HepG2 (cell line): ENCODE results near the gene ABCC3. TPM values are rescaled to one million over a fixed set of nuclear protein-coding genes. Genes with fewer than 3 reads are reported as not detected.

Source experiments
- CCDC6 ChIP-seq: sonication (generic); formaldehyde crosslinking; IDR thresholded peaks from 2 replicates; pipeline ENCODE4 v1.8.1; 2022; ENCODE audit warnings: mild to moderate bottlenecking, missing genetic modification reagents, moderate library complexity
- FOXO1 ChIP-seq: sonication (generic); formaldehyde crosslinking; IDR thresholded peaks from 2 replicates; pipeline ENCODE4 v1.4.0; 2020; ENCODE audit warnings: missing genetic modification reagents
- HMG20B ChIP-seq: conservative IDR thresholded peaks from 2 replicates; pipeline ENCODE4 v1.6.1; 2016; ENCODE audit warnings: missing genetic modification reagents, missing compliant biosample characterization
- KDM6A ChIP-seq: IDR thresholded peaks from 2 replicates; pipeline ENCODE4 v1.6.1; 2016; ENCODE audit warnings: low read depth
- MZF1 ChIP-seq: sonication (generic); formaldehyde crosslinking; IDR thresholded peaks from 2 replicates; pipeline ENCODE4 v1.8.1; 2023; ENCODE audit warnings: mild to moderate bottlenecking, missing genetic modification reagents, borderline replicate concordance
- POLR2AphosphoS2 ChIP-seq: IDR thresholded peaks from 2 replicates; pipeline ENCODE4 v1.6.1; 2011; ENCODE audit warnings: low read depth, low read length, improper control_type of control experiment
- RAD21 ChIP-seq: fragments of 450-650 bp; formaldehyde crosslinking; IDR thresholded peaks from 2 replicates; pipeline ENCODE4 v1.5.0; 2020; ENCODE audit warnings: mild to moderate bottlenecking
- RBM22 ChIP-seq: fragments of 200-400 bp; formaldehyde crosslinking; optimal IDR thresholded peaks from 2 replicates; pipeline ENCODE3; 2017; ENCODE audit warnings: mild to moderate bottlenecking, low read length, moderate library complexity
- SIX1 ChIP-seq: sonication (generic); formaldehyde crosslinking; IDR thresholded peaks from 2 replicates; pipeline ENCODE4 v1.4.0; 2020; ENCODE audit warnings: missing genetic modification reagents, borderline replicate concordance
- SMARCE1 ChIP-seq: fragments of 450-650 bp; IDR thresholded peaks from 2 replicates; pipeline ENCODE4 v1.6.1; 2017; ENCODE audit warnings: borderline replicate concordance
- ZMAT3 ChIP-seq: sonication (generic); formaldehyde crosslinking; conservative IDR thresholded peaks from 2 replicates; pipeline ENCODE4 v1.7.0; 2021; ENCODE audit warnings: missing genetic modification reagents
- ZNF180 ChIP-seq: sonication (generic); formaldehyde crosslinking; IDR thresholded peaks from 2 replicates; pipeline ENCODE4 v1.4.0; 2020; ENCODE audit warnings: low read depth, missing genetic modification reagents, borderline replicate concordance
- ZNF207 ChIP-seq: fragments of 450-650 bp; IDR thresholded peaks from 2 replicates; pipeline ENCODE4 v1.6.1; 2016; ENCODE audit warnings: antibody characterized with exemption, borderline replicate concordance
- ZNF33A ChIP-seq: sonication (generic); formaldehyde crosslinking; IDR thresholded peaks from 2 replicates; pipeline ENCODE4 v1.5.1; 2020; ENCODE audit warnings: missing genetic modification reagents, mild to moderate bottlenecking, moderate library complexity, borderline replicate concordance
- ZNF883 ChIP-seq: sonication (generic); formaldehyde crosslinking; IDR thresholded peaks from 2 replicates; pipeline ENCODE4 v1.5.1; 2020; ENCODE audit warnings: mild to moderate bottlenecking, missing genetic modification reagents; ENCODE audit errors: not compliant biosample characterization
- polyA plus RNA-seq, 8 experiments: library from polyadenylated mRNA; depleted of rRNA in 3 of 8; stranded (reverse) in 7 of 8; unstranded in 1 of 8; fragments of >200 nt; fragmentation: Illumina TruSeq in 4 of 8; extraction: Trizol in 4 of 8; gene quantifications; 2 replicates each; pipeline versions ENCODE4 v1.2.1 to v1.2.3, GENCODE V29; 2011 to 2016; ENCODE audit warnings: low read depth in 4 of 8, missing spikeins in 1 of 8, mixed read lengths in 1 of 8; ENCODE audit not compliant: insufficient read depth in 1 of 8
- total RNA-seq, 5 experiments: library from RNA; depleted of rRNA; stranded (reverse); fragments of >200 nt; fragmentation: Illumina TruSeq; extraction: Trizol; gene quantifications; 2 replicates each; pipeline ENCODE4 v1.2.3, GENCODE V29; 2016; ENCODE audit warnings: low read depth in 1 of 5
- TF ChIP-seq, protein P1 (sequence below): sonication (generic); formaldehyde crosslinking; IDR thresholded peaks from 2 replicates; pipeline ENCODE4 v1.5.0; 2020; ENCODE audit warnings: missing genetic modification reagents
- TF ChIP-seq, protein P2 (sequence below), 2 experiments: sonication (generic) in 1 of 2; formaldehyde crosslinking in 1 of 2; IDR thresholded peaks; 2 replicates each; pipeline versions ENCODE4 v1.6.1 to v1.9.0; 2014 to 2022; ENCODE audit warnings: antibody characterized with exemption in 1 of 2, borderline replicate concordance in 1 of 2, inconsistent platforms in 1 of 2, low read depth in 1 of 2, missing genetic modification reagents in 1 of 2
- TF ChIP-seq, protein P3 (sequence below): sonication (generic); formaldehyde crosslinking; IDR thresholded peaks from 2 replicates; pipeline ENCODE4 v1.8.0; 2023; ENCODE audit warnings: mild to moderate bottlenecking, missing genetic modification reagents

ABCC3 gene
- total and polyA plus RNA-seq, 2 of the 13 experiments (the other 11 are each of a cell fraction or from before 2014, with no cell fraction given): 25.2 to 50.7 TPM

DNA sequence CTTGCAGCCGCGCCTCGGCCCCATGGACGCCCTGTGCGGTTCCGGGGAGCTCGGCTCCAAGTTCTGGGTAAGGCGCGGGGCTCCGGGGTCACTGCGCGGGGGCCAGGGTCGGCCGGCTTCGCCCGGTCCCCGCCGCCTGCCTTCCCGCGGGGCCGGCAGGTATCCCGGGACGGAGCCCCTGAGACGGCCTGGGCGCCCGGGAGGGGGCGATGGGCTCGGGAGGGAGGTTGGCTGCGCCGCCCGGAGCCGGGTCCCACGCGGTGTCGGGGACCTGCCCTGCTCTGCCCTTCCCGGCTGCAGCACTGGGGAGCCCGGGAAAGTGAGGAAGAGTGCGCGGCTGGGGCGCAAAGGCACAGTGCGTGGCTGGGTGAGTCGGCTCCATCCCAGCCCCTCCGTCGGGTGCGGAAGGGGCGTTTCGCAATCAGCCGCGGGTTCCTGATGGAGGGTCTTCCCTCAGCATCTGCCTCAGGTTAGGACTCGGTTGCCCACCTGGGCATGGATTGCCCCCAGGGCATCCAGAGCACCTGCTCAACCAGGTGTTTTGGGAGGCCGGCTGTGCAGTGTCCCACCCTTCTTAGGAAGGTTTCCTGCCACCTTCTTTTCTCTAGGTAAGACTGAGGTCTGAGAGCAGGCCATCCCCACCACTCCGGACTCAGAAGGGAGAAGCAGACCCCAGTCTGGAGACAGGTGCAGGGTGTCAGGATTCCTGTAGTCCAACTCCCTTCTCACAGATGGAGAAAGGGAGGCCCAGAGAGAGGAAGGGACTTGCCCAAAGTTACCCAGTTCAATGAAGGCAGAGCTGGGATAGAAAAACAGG lies 442 bp downstream of the ABCC3 start (continued):
- TF ChIP-seq, protein P1, sequence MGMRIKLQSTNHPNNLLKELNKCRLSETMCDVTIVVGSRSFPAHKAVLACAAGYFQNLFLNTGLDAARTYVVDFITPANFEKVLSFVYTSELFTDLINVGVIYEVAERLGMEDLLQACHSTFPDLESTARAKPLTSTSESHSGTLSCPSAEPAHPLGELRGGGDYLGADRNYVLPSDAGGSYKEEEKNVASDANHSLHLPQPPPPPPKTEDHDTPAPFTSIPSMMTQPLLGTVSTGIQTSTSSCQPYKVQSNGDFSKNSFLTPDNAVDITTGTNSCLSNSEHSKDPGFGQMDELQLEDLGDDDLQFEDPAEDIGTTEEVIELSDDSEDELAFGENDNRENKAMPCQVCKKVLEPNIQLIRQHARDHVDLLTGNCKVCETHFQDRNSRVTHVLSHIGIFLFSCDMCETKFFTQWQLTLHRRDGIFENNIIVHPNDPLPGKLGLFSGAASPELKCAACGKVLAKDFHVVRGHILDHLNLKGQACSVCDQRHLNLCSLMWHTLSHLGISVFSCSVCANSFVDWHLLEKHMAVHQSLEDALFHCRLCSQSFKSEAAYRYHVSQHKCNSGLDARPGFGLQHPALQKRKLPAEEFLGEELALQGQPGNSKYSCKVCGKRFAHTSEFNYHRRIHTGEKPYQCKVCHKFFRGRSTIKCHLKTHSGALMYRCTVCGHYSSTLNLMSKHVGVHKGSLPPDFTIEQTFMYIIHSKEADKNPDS: no peak; the same call in 1 of the 2 replicates
- no peak for TF ChIP-seq ZNF883 (CRISPR knock-in tag)
- no peak for TF ChIP-seq FOXO1
- TF ChIP-seq, protein P2, sequence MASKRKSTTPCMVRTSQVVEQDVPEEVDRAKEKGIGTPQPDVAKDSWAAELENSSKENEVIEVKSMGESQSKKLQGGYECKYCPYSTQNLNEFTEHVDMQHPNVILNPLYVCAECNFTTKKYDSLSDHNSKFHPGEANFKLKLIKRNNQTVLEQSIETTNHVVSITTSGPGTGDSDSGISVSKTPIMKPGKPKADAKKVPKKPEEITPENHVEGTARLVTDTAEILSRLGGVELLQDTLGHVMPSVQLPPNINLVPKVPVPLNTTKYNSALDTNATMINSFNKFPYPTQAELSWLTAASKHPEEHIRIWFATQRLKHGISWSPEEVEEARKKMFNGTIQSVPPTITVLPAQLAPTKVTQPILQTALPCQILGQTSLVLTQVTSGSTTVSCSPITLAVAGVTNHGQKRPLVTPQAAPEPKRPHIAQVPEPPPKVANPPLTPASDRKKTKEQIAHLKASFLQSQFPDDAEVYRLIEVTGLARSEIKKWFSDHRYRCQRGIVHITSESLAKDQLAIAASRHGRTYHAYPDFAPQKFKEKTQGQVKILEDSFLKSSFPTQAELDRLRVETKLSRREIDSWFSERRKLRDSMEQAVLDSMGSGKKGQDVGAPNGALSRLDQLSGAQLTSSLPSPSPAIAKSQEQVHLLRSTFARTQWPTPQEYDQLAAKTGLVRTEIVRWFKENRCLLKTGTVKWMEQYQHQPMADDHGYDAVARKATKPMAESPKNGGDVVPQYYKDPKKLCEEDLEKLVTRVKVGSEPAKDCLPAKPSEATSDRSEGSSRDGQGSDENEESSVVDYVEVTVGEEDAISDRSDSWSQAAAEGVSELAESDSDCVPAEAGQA (IDR thresholded peaks at IDR 0.05; ENCODE audit: low read depth): no peak
- TF ChIP-seq, protein P2 (CRISPR knock-in tag; IDR thresholded peaks at IDR 0.05; ENCODE audit: borderline replicate concordance): 0 out of 2 replicates have a peak, but pooled peaks have one; percentile 12
- TF ChIP-seq KDM6A (CRISPR knock-in tag): no peak
- TF ChIP-seq RAD21 (CRISPR knock-in tag): peak; percentile 65; the same call in 1 of the 2 replicates
- no peak for TF ChIP-seq SMARCE1
- no peak for TF ChIP-seq MZF1 (CRISPR knock-in tag)
- no peak for TF ChIP-seq ZNF33A (CRISPR knock-in tag)
- TF ChIP-seq HMG20B (CRISPR knock-in tag): no peak
- no peak for TF ChIP-seq ZNF207
- no peak for TF ChIP-seq POLR2AphosphoS2
- no peak for TF ChIP-seq SIX1 (CRISPR knock-in tag)
- TF ChIP-seq, protein P3, sequence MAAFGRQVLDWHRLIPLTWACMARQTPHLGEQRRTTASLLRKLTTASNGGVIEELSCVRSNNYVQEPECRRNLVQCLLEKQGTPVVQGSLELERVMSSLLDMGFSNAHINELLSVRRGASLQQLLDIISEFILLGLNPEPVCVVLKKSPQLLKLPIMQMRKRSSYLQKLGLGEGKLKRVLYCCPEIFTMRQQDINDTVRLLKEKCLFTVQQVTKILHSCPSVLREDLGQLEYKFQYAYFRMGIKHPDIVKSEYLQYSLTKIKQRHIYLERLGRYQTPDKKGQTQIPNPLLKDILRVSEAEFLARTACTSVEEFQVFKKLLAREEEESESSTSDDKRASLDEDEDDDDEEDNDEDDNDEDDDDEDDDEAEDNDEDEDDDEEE (CRISPR knock-in tag): no peak
- no peak for TF ChIP-seq RBM22
- no peak for TF ChIP-seq ZMAT3 (CRISPR knock-in tag)
- TF ChIP-seq CCDC6 (CRISPR knock-in tag): no peak; the same call in 1 of the 2 replicates
- TF ChIP-seq ZNF180: no peak
